GM23338 (cell line): ENCODE results near the gene CPNE5. TPM values are rescaled to one million over a fixed set of nuclear protein-coding genes. Genes with fewer than 3 reads are reported as not detected.

Experiments used
- ATAC-seq: fragments of 200-7000 bp; cut with Tn5 transposase; 3 replicates; pipeline ENCODE4 v1.9.1; 2020
- DNase-seq: peaks from one replicate; pipeline ENCODE4 v3.0.0-alpha.2; 2015; ENCODE audit warnings: low spot score
- H2AFZ ChIP-seq: fragments of 200-600 bp; sonication (generic); 2 replicates; pipeline ENCODE4 v1.8.0; 2016; ENCODE audit warnings: antibody characterized with exemption, mild to moderate bottlenecking, moderate library complexity
- H3F3A ChIP-seq: fragments of 200-600 bp; sonication (generic); replicated peaks from 2 replicates; pipeline ENCODE4 v1.8.0; 2017; ENCODE audit warnings: antibody characterized with exemption, mixed run types, low read depth
- H3K27ac ChIP-seq: fragments of 200-600 bp; sonication (generic); 2 replicates; pipeline ENCODE4 v1.6.1; 2016; ENCODE audit warnings: low read depth
- H3K27me3 ChIP-seq: fragments of 200-600 bp; sonication (generic); 2 replicates; pipeline ENCODE4 v1.8.0; 2016; ENCODE audit warnings: mild to moderate bottlenecking, mixed run types, moderate library complexity; ENCODE audit not compliant: insufficient read depth
- H3K36me3 ChIP-seq: fragments of 200-600 bp; sonication (generic); 2 replicates; pipeline ENCODE4 v1.8.0; 2016; ENCODE audit warnings: mild to moderate bottlenecking; ENCODE audit not compliant: insufficient read depth
- H3K4me1 ChIP-seq: fragments of 200-600 bp; sonication (generic); 2 replicates; pipeline ENCODE4 v1.8.0; 2016; ENCODE audit warnings: mild to moderate bottlenecking, moderate library complexity; ENCODE audit not compliant: insufficient read depth
- H3K4me2 ChIP-seq: fragments of 200-600 bp; sonication (generic); 2 replicates; pipeline ENCODE4 v1.7.1; 2017; ENCODE audit warnings: mixed run types
- H3K4me3 ChIP-seq: fragments of 200-600 bp; sonication (generic); 2 replicates; pipeline ENCODE4 v1.6.1; 2016; ENCODE audit warnings: mixed run types
- H3K79me2 ChIP-seq: fragments of 200-600 bp; sonication (generic); replicated peaks from 2 replicates; pipeline ENCODE4 v1.8.0; 2017; ENCODE audit warnings: mild to moderate bottlenecking; ENCODE audit not compliant: insufficient read depth
- H3K9me2 ChIP-seq: fragments of 200-600 bp; sonication (generic); 2 replicates; pipeline ENCODE4 v1.8.0; 2017; ENCODE audit not compliant: insufficient read depth
- H4K20me1 ChIP-seq: fragments of 200-600 bp; sonication (generic); replicated peaks from 2 replicates; pipeline ENCODE4 v1.8.0; 2017; ENCODE audit warnings: mild to moderate bottlenecking; ENCODE audit not compliant: insufficient read depth
- H3K27ac Mint-ChIP-seq: 2 replicates; pipeline ENCODE4 v1.8.0; 2020; ENCODE audit warnings: inconsistent platforms, mild to moderate bottlenecking, moderate library complexity, mixed read lengths
- H3K27me3 Mint-ChIP-seq: 3 replicates; pipeline ENCODE4 v1.8.0; 2022; ENCODE audit warnings: low read depth, mild to moderate bottlenecking, moderate library complexity, mixed read lengths, inconsistent platforms; ENCODE audit not compliant: insufficient read depth, poor library complexity
- H3K36me3 Mint-ChIP-seq: 3 replicates; pipeline ENCODE4 v1.8.0; 2021; ENCODE audit warnings: low read depth, mild to moderate bottlenecking, inconsistent platforms, moderate library complexity, mixed read lengths
- H3K4me1 Mint-ChIP-seq: 3 replicates; pipeline ENCODE4 v1.8.0; 2020; ENCODE audit warnings: mild to moderate bottlenecking, inconsistent platforms, mixed read lengths
- H3K4me3 Mint-ChIP-seq: 3 replicates; pipeline ENCODE4 v1.8.0; 2021; ENCODE audit warnings: moderate library complexity, mild to moderate bottlenecking, inconsistent platforms, mixed read lengths
- H3K9me3 Mint-ChIP-seq: 3 replicates; pipeline ENCODE4 v1.8.0; 2020; ENCODE audit warnings: moderate library complexity, mild to moderate bottlenecking, inconsistent platforms, mixed read lengths
- CREB1 ChIP-seq: fragments of 250-450 bp; sonication (Bioruptor Pico); IDR thresholded peaks from 2 replicates; pipeline ENCODE4 v1.5.0; 2020; ENCODE audit warnings: low read depth, mild to moderate bottlenecking, moderate library complexity
- CTCF ChIP-seq, 2 experiments: fragments of 200-600 bp in 1 of 2; sonication (generic) in 1 of 2; conservative IDR thresholded peaks; 2 replicates each; pipeline versions ENCODE4 v1.5.1 to v1.6.1; 2016 to 2017; ENCODE audit warnings: antibody characterized with exemption in 2 of 2, low read depth in 2 of 2, mild to moderate bottlenecking in 2 of 2, moderate library complexity in 1 of 2
- ETS1 ChIP-seq: IDR thresholded peaks from 2 replicates; pipeline ENCODE4 v1.6.1; 2016; ENCODE audit warnings: antibody characterized with exemption
- EZH2 ChIP-seq: fragments of 200-600 bp; sonication (generic); IDR thresholded peaks from one replicate; pipeline ENCODE4 v1.8.0; 2017; ENCODE audit warnings: antibody characterized with exemption, mild to moderate bottlenecking, low read depth; ENCODE audit not compliant: unreplicated experiment
- EZH2phosphoT487 ChIP-seq: fragments of 200-600 bp; sonication (generic); IDR thresholded peaks from one replicate; pipeline ENCODE4 v1.8.1; 2018; ENCODE audit warnings: antibody characterized with exemption; ENCODE audit not compliant: unreplicated experiment
- JUNB ChIP-seq: IDR thresholded peaks from one replicate; pipeline ENCODE4 v1.6.1; 2016; ENCODE audit warnings: antibody characterized with exemption; ENCODE audit not compliant: unreplicated experiment
- STAT1 ChIP-seq: IDR thresholded peaks from one replicate; pipeline ENCODE4 v1.6.1; 2016; ENCODE audit warnings: antibody characterized with exemption; ENCODE audit not compliant: unreplicated experiment
- ZNF114 ChIP-seq: fragments of 250-450 bp; sonication (Bioruptor Pico); IDR thresholded peaks from 2 replicates; pipeline ENCODE4 v1.5.0; 2020; ENCODE audit warnings: mild to moderate bottlenecking, moderate library complexity
- ZNF331 ChIP-seq: fragments of 250-450 bp; sonication (Bioruptor Pico); IDR thresholded peaks from 2 replicates; pipeline ENCODE4 v1.5.0; 2020; ENCODE audit warnings: low read depth, mild to moderate bottlenecking, moderate library complexity
- polyA plus RNA-seq: library from polyadenylated mRNA; unstranded; fragments of >200 nt; fragmentation: Nextera tagmentation; extraction: Ambion mirVana; gene quantifications from 2 replicates; pipeline ENCODE4 v1.2.1, GENCODE V29; 2016
- total RNA-seq: library from RNA; depleted of rRNA; stranded (reverse); fragments of >200 nt; shearing (Covaris generic); gene quantifications from 2 replicates; pipeline ENCODE4 v1.2.3, GENCODE V29; 2014
- TF ChIP-seq, protein P1 (sequence below): IDR thresholded peaks from one replicate; pipeline ENCODE4 v1.6.1; 2018; ENCODE audit warnings: antibody characterized with exemption; ENCODE audit not compliant: unreplicated experiment

Gene CPNE5
- total and polyA plus RNA-seq, 2 experiments from 2014 or later: 0.14 to 0.42 TPM

DNA sequence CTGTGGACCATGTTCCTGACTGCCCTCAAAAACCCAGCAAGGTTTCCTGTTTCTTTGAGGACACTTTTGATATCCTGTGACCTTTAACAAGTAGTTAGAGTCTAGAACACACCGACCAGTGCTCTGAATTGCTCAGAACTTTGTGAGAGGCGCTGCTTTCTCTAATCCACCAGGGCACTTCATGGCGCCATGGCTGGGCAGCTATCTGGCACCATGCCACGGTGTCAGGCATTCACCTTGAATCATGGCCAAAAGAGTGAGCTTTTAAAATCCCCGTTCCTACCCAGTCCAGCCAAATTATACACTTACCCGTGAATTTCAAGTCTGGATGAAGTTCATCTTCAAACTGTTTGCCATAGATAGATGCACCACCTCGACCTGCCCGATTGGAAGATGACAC lies 17.0 kb upstream of the CPNE5 start:
- H3K4me3 ChIP-seq: no peak overlapping the region
- no peaks in the 10 kb centered on the region for H3K9me2 ChIP-seq
- peaks cover 4% of the 10 kb centered on the region; the same call in 1 of the 2 replicates for H4K20me1 ChIP-seq
- DNase-seq (no peak), ATAC-seq (no peak)
- Mint-ChIP-seq H3K36me3 (peaks cover 73% of the 10 kb centered on the region), H3K27me3 (peaks cover 11% of the 10 kb centered on the region), H3K27ac (peak overlapping the region; percentile 8; the same call in 1 of the 2 replicates), H3K4me1 (peaks cover 30% of the 10 kb centered on the region), H3K9me3 (peaks cover 14% of the 10 kb centered on the region; the same call in 2 of the 3 replicates), H3K4me3 (no peak overlapping the region)
- TF ChIP-seq CTCF (conservative IDR thresholded peaks at IDR 0.05; ENCODE audit: low read depth in 2 of 2) (no peak), ZNF331 (no peak), EZH2 (no peak), EZH2phosphoT487 (no peak), STAT1 (no peak), ZNF114 (CRISPR knock-in tag) (no peak), JUNB (no peak), ETS1 (no peak)
- TF ChIP-seq, protein P1, sequence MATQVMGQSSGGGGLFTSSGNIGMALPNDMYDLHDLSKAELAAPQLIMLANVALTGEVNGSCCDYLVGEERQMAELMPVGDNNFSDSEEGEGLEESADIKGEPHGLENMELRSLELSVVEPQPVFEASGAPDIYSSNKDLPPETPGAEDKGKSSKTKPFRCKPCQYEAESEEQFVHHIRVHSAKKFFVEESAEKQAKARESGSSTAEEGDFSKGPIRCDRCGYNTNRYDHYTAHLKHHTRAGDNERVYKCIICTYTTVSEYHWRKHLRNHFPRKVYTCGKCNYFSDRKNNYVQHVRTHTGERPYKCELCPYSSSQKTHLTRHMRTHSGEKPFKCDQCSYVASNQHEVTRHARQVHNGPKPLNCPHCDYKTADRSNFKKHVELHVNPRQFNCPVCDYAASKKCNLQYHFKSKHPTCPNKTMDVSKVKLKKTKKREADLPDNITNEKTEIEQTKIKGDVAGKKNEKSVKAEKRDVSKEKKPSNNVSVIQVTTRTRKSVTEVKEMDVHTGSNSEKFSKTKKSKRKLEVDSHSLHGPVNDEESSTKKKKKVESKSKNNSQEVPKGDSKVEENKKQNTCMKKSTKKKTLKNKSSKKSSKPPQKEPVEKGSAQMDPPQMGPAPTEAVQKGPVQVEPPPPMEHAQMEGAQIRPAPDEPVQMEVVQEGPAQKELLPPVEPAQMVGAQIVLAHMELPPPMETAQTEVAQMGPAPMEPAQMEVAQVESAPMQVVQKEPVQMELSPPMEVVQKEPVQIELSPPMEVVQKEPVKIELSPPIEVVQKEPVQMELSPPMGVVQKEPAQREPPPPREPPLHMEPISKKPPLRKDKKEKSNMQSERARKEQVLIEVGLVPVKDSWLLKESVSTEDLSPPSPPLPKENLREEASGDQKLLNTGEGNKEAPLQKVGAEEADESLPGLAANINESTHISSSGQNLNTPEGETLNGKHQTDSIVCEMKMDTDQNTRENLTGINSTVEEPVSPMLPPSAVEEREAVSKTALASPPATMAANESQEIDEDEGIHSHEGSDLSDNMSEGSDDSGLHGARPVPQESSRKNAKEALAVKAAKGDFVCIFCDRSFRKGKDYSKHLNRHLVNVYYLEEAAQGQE: no peak
- H3K36me3 ChIP-seq: peaks cover 24% of the 10 kb centered on the region
- H3K4me1 ChIP-seq: peaks cover 13% of the 10 kb centered on the region
- peaks cover 45% of the 10 kb centered on the region for H3K79me2 ChIP-seq
- H3K4me2 ChIP-seq: no peak overlapping the region
- H3K27ac ChIP-seq: 0 out of 2 replicates have a peak overlapping the region, but pooled peaks have one; percentile 10
- H3F3A ChIP-seq: peaks cover 15% of the 10 kb centered on the region; the same call in 1 of the 2 replicates
- no peaks in the 10 kb centered on the region for H3K27me3 ChIP-seq
- no peak overlapping the region for H2AFZ ChIP-seq

GRCh38 chr6:36855750-36856149 lies 16.5 kb upstream of the CPNE5 start:
- Histone ChIP-seq H3K27me3 (no peaks in the 10 kb centered on the region), H3K79me2 (peaks cover 39% of the 10 kb centered on the region), H3K36me3 (peaks cover 24% of the 10 kb centered on the region), H3K4me1 (peaks cover 13% of the 10 kb centered on the region), H3K4me3 (no peak overlapping the region), H2AFZ (no peak overlapping the region), H4K20me1 (peaks cover 4% of the 10 kb centered on the region; the same call in 1 of the 2 replicates), H3K4me2 (no peak overlapping the region), H3K9me2 (no peaks in the 10 kb centered on the region), H3K27ac (no peak overlapping the region), H3F3A (peaks cover 15% of the 10 kb centered on the region; the same call in 1 of the 2 replicates)
- Mint-ChIP-seq H3K27ac (no peak overlapping the region), H3K4me3 (no peak overlapping the region), H3K4me1 (peaks cover 29% of the 10 kb centered on the region), H3K36me3 (peaks cover 67% of the 10 kb centered on the region), H3K27me3 (peaks cover 12% of the 10 kb centered on the region), H3K9me3 (peaks cover 14% of the 10 kb centered on the region; the same call in 2 of the 3 replicates)
- ATAC-seq: no peak
- no peak for DNase-seq
- TF ChIP-seq STAT1: no peak
- no peak for TF ChIP-seq ETS1
- TF ChIP-seq EZH2: no peak
- TF ChIP-seq ZNF331: no peak
- no peak for TF ChIP-seq CREB1 (CRISPR knock-in tag)
- TF ChIP-seq, protein P1: no peak
- TF ChIP-seq ZNF114 (CRISPR knock-in tag): no peak
